ENCODE results near the gene ITGB2. TPM values are rescaled to one million over a fixed set of nuclear protein-coding genes. Genes with fewer than 3 reads are reported as not detected.

The ITGB2 gene
- total RNA-seq, 4 donors from 2014 or later = 20.2 to 46.8 (median 21.0) TPM

DNA sequence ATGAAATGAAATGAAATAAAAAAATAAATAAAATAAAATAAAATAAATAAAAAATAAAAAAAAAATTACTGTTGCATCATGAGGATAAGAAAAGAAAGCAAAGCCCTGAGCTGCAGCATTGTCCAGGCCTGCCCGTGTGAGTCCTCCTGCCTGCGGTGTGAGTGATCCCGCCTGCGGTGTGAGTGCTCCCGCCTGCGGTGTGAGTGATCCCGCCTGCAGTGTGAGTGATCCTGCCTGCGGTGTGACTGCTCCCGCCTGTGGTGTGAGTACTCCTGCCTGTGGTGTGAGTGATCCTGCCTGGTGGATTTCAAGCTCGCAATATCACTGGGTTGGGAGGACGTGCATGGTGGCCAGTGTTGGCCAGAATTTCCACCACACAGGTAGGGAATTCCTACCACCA, 24.8 kb downstream of the ITGB2 start:
- Histone ChIP-seq H3K36me3 (no peaks in the 10 kb centered on the region), H3K9me3 (no peaks in the 10 kb centered on the region), H3K27me3 (no peaks in the 10 kb centered on the region), H3K4me1 (no peaks in the 10 kb centered on the region), H3K4me3 (no peak overlapping the region), H3K27ac (no peak overlapping the region)
- no peak for DNase-seq
- intact Hi-C loops (cut with DNase I; ENCODE audit: low total_unique reads) = no loop called here
- TF ChIP-seq POLR2A (IDR thresholded peaks at IDR 0.05) = no peak
- TF ChIP-seq, protein P1, sequence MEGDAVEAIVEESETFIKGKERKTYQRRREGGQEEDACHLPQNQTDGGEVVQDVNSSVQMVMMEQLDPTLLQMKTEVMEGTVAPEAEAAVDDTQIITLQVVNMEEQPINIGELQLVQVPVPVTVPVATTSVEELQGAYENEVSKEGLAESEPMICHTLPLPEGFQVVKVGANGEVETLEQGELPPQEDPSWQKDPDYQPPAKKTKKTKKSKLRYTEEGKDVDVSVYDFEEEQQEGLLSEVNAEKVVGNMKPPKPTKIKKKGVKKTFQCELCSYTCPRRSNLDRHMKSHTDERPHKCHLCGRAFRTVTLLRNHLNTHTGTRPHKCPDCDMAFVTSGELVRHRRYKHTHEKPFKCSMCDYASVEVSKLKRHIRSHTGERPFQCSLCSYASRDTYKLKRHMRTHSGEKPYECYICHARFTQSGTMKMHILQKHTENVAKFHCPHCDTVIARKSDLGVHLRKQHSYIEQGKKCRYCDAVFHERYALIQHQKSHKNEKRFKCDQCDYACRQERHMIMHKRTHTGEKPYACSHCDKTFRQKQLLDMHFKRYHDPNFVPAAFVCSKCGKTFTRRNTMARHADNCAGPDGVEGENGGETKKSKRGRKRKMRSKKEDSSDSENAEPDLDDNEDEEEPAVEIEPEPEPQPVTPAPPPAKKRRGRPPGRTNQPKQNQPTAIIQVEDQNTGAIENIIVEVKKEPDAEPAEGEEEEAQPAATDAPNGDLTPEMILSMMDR (IDR thresholded peaks at IDR 0.05) = no peak

DNA sequence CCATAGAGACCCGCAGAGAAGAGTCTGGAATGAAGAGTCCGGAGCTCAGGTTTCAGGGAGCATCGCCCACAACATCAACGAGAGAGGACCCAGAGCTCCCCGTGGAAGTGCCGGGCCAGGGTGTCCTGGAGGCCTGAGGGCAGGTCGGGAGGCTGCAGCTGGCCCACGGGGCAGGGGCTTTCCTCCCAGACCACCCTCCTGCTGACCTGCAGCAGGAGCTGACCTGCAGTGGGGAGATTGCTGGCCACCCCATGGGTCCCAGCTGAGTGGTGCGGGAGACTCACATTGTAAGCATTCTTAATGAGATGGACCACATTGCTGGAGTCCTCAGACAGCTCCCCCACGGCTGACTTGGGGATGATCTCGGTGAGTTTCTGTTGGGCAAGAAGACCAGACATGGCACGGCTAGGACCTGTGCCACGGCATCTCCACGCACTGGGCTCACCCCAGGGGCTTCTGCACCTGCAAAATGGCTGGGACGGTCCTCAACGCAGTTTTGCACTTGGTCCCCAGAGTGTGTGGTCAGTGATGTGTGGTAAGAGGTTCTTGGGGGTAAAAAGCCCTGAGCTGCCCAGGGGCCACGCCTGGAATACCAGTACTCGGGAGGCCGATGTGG, 25.9 kb downstream of the ITGB2 start:
- Histone ChIP-seq H3K9me3 (no peaks in the 10 kb centered on the region), H3K4me3 (no peak overlapping the region), H3K27ac (no peak overlapping the region), H3K4me1 (no peaks in the 10 kb centered on the region), H3K36me3 (no peaks in the 10 kb centered on the region), H3K27me3 (no peaks in the 10 kb centered on the region)
- DNase-seq = no peak
- intact Hi-C loops (cut with DNase I; ENCODE audit: low total_unique reads) = no loop called here
- no peak for TF ChIP-seq POLR2A (IDR thresholded peaks at IDR 0.05)
- TF ChIP-seq, protein P1 (IDR thresholded peaks at IDR 0.05) = no peak

DNA sequence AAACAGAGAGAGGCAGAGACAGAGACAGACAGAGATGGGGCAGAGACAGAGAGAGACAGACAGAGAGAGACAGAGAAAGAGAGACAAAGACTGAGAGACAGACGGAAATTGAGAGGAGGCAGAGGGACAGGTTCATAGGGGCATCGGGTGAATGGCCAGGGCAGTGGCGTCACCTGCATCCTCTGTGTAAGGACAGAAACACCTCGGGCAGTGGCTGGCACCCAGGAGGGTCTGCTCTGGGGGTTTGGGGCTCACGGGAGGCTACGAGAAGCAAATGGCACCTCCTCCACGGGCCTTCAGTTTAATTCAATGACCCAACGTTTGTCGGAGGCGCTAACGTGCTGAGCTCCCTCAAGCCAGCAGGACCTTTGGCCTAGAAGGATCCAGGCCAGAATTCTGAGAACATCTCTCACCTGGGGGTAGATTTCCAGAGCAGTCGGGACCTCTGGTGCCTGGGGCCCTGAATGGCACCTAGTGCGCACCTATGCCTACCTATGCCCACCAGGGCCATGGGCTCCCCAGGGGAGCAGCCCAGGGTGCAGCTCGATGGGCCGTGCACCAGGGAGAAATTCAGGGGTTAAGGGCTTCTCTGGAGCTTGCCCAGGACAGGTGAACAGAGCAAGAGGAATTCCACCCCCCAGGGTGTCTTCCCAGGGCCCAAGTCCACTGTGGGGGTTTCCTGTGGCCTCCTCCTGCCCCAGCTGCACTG, 26.6 kb downstream of the ITGB2 start:
- DNase-seq = no peak
- intact Hi-C loops (cut with DNase I; ENCODE audit: low total_unique reads) = no loop called here
- no peaks in the 10 kb centered on the region for H3K36me3 ChIP-seq
- H3K27ac ChIP-seq = no peak overlapping the region
- H3K4me1 ChIP-seq = no peaks in the 10 kb centered on the region
- no peak for TF ChIP-seq POLR2A (IDR thresholded peaks at IDR 0.05)
- H3K4me3 ChIP-seq = no peak overlapping the region
- H3K9me3 ChIP-seq = no peaks in the 10 kb centered on the region
- H3K27me3 ChIP-seq = no peaks in the 10 kb centered on the region

DNA sequence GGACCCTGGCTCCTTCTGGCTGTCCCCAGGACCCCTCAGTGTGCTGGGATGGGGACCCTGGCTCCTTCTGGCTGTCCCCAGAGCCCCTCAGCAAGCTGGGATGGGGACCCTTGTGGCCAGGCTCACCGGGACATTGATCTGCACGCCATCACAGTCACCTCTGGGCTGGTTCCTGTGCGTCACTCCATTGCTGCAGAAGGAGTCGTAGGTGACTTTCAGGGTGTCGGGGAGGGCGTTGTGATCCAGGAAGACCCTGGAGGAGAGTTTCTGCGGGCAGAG, 27.5 kb downstream of the ITGB2 start:
- Histone ChIP-seq H3K36me3 (no peaks in the 10 kb centered on the region), H3K27me3 (no peaks in the 10 kb centered on the region), H3K4me1 (no peaks in the 10 kb centered on the region), H3K4me3 (no peak overlapping the region), H3K9me3 (no peaks in the 10 kb centered on the region), H3K27ac (no peak overlapping the region)
- intact Hi-C loops (cut with DNase I; ENCODE audit: low total_unique reads) = no loop called here
- TF ChIP-seq, protein P1 (IDR thresholded peaks at IDR 0.05) = no peak
- no peak for TF ChIP-seq POLR2A (IDR thresholded peaks at IDR 0.05)
- no peak for DNase-seq

DNA sequence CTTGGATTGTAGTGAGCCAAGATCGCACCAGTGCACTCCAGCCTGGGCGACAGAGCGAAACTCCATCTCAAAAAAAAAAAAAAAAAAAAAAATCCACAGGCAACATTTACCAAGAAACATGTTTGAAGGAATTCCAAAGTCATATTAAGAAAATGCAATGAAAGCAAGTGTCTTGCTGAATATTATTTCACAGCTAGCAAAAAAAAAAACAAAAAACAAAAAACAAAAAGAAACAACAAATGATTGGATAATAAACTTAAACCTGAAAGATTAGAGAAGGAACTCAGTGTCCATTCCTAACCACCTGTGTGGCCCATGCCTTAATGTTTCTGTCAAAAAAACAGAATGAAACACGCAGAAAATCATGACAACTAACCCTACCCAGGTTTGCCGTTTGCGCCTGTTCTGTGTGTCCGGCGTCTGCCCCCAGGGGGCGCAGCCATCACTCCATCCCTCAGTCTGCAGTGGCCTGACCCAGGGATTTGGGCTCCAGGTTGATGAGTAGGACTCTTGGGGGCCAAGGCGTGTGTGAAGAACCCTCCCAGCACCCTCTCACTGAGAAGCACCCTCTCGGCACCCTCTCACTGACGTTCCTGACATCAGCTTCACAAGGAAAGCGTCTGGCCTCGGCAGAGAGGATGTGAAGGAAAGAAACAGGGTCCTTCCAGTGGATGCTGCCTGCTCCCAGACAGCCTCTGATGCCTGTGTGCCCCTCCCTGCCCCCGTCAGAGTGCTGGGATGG, 28.0 kb downstream of the ITGB2 start:
- H3K9me3 ChIP-seq = no peaks in the 10 kb centered on the region
- H3K4me1 ChIP-seq = no peaks in the 10 kb centered on the region
- H3K27me3 ChIP-seq = no peaks in the 10 kb centered on the region
- H3K36me3 ChIP-seq = no peaks in the 10 kb centered on the region
- TF ChIP-seq, protein P1 (IDR thresholded peaks at IDR 0.05) = peak; percentile 41 to 66 (median 56)
- TF ChIP-seq POLR2A (IDR thresholded peaks at IDR 0.05) = no peak
- intact Hi-C loops (cut with DNase I; ENCODE audit: low total_unique reads) = no loop called here
- no peak overlapping the region for H3K27ac ChIP-seq
- peak in 1 of 2 donors; percentile 46 for DNase-seq
- no peak overlapping the region for H3K4me3 ChIP-seq
